GM18858 (cell line): Measurements from ENCODE around the gene VCX.
"Not testable (repeated sequence)": the region's sequence is repeated elsewhere in the genome, so short reads cannot be mapped to it uniquely, and the experiment has no call there.

ENCODE experiments used
- ATAC-seq: cut with Tn5 transposase; IDR thresholded peaks from one replicate; pipeline ENCODE4 v1.9.1; 2021; ENCODE audit not compliant: unreplicated experiment

Gene VCX

DNA sequence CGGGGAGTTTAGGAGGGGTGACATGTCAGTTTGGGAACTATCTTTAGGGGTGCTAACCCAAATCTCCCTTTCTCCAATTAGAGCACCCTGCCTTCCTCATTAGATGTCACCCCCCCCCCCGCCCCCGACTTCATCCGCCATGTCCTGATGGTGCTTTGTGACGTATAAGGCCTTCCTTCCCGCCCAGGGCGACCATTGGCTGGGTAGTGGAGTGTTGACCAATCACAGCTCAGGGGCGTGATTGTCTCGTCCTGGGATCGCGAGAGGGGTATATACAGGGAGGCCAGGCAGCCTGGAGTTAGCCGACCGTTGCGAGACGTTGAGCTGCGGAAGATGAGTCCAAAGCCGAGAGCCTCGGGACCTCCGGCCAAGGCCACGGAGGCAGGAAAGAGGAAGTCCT, at the start of gene VCX:
TSS of gene VCX (plus strand) at position 301 of the 400 bp plus-strand sequence. CDS start at position 334, 33 bp downstream.
- not testable (repeated sequence) for ATAC-seq

- no peak for ATAC-seq
These were observed 44.6 kb upstream of the VCX start for GRCh38 chrX:7798327-7798726.

DNA sequence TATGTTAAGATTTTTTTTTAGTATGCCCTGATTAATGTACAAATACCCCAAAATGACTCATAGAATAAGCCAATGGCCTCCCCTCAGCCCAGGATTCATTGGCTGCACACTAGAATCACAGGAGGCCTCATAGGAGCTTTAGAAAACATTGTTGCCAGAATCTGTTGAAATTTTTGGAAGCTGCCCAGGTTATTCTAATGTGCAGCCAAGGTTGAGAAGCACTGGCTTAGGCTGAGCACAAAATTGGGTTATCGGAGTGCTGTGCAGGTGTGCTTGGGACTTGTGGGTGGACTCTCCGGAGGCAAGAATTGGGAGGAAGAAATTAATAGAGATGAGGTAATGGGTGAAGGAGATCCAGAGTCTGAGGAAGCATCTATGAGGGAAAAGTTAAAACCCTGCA, 41.3 kb upstream of the VCX start:
- no peak for ATAC-seq

GRCh38 chrX:7815166-7815805, 27.7 kb upstream of the VCX start:
- ATAC-seq: no peak

GRCh38 chrX:7828594-7828993, 14.4 kb upstream of the VCX start:
- ATAC-seq: peak; percentile 54

- ATAC-seq: peak; percentile 51
These were observed 1.7 kb upstream of the VCX start for GRCh38 chrX:7841084-7841805.

DNA sequence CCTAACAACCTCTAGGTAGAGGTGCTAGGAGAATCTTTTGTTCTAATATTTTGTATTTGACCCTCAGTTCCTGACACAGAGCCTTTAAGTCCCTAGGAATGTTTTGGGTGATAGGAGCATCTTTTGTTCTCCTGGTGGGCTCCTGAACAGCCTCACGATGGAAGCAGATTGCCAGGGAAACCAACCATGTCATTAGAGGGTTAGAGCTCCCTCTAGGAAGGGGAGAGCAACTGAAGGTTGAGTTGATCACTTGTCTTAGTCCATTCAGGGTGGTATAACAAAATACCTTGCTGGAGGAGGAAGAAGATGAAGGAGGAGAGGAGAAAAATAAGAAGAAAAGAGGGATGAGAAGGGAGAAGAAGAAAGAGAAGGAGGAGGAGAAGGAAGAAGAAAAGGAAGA, 9.2 kb downstream of the VCX start:
- ATAC-seq: no peak

- ATAC-seq: no peak
These were observed 29.1 kb downstream of the VCX start for GRCh38 chrX:7872042-7872441.

GRCh38 chrX:7876957-7877356, 34.0 kb downstream of the VCX start:
- ATAC-seq: no peak

- ATAC-seq: peak; percentile 41
These were observed 46.2 kb downstream of the VCX start for GRCh38 chrX:7889135-7889534.

- no peak for ATAC-seq
These were observed 46.7 kb downstream of the VCX start for GRCh38 chrX:7889680-7890079.

DNA sequence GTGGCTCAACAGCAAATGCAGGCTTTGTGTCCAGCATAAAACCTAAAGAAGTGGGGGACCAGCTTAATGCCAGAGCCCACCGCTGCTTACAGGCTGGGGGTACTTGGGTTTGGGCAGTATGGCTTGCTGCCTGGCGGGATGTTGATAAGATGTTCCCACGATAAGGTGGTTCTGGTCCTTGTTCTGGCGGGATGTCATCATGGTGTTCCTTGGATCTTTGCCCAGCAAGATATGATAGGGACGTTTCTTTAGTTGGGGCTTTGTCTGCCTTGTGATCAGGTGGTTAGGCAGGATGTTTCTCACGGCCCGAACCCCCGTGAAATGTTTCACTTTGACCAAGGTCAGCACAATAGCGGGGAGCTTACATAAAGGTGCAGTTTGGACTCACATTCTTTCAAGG, 49.0 kb downstream of the VCX start:
- no peak for ATAC-seq
